GM21786 (cell line): ENCODE data around the gene KCTD8.
"Not testable (repeated sequence)": the region's sequence is repeated elsewhere in the genome, so short reads cannot be mapped to it uniquely, and the experiment has no call there.

Source experiments
- ATAC-seq: cut with Tn5 transposase; IDR thresholded peaks from one replicate; pipeline ENCODE4 v1.9.1; 2021; ENCODE audit not compliant: unreplicated experiment

The KCTD8 gene

DNA sequence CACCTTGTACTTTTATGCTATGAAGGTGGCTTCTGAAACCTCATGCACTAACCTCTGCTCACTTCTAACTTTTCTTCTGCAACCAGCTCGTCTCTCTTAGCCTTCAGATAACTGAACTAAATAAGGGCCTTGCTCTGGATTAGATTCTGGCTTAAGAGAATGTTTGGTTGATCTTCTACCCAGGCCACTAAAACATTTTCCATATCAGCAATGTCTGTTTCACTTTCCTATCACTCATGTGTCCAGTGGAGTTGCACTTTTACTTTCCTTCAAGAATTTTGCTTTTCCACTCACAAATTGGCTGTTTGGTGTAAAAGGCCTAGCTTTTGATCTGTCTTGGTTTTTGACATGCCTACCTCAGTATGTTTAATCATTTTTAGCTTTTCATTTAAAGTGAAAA, 105.8 kb downstream of the KCTD8 start:
- ATAC-seq: no peak

DNA sequence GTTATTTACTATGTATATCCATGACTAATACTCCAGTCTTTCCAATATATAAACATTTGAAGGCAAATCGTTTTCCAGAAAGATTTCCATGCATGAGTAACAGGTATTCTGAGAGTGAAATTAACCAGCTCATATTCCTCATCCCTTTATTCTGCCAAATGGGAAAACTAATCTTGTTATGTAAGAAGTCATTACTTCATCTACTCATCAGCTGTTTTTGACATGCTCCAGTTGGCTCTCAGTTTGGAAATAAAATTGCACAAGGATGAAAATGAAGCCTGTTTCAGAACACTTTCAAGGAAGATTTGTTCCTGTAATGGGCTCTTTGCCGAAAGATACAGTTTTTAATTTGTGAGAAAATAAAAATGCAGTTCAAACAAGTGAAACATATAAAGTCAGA, 121.9 kb downstream of the KCTD8 start:
- no peak for ATAC-seq

DNA sequence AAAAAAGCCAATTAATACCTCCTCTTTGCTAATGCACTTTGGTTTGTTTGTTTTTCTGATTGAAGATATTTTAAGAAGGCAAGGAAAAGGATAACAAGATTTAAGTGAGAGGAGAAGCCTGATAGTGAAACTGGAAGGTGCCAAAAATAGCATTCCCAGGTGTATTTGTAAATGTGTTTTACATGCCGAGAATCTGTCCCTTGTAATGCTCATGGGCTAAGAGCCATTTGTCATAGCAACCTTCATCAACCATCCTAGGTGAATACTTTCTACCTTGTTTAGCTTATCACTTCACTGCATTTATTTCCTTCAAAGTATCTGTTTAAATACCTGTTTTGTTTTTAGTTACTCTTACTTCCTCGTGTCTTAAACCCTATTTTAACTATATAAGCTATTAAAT, 127.8 kb downstream of the KCTD8 start:
- no peak for ATAC-seq

DNA sequence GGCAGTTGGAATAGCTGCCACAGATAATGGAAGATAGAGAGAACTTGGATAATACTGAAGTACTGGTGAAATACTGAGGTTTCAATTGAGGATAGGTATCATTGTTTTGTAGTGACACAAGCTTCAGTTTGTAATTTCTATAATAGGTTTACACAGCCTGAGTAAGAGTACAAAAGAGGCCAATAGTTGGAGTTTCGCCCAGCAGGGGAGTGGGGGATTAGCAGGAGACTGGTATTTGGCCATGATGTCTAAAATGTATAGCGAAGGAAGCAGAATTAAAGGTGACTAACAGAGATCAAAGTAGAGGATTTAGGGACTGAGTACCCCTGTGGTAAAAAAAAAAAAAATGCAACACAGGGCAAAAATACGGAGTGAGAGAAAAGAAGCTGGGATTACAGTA, 129.5 kb downstream of the KCTD8 start:
- no peak for ATAC-seq

DNA sequence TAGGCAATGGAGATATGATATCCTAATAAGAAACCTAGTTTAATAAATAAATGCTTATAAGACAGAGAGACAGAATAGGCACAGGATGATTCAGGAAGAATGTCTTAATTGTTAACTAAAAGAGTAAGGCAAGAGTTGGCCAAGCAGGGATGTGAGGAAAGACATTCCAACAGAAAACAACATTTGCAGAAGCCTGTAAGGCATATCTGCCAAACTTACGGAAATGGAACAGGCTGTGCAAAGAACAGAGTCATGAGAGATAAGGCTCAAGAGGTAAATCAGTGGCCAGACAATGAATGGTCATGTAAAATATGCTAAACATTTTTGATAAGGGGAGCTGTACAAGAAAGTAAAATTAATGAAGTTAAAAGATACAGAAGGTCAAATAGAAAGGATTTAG, 134.9 kb downstream of the KCTD8 start:
- no peak for ATAC-seq

DNA sequence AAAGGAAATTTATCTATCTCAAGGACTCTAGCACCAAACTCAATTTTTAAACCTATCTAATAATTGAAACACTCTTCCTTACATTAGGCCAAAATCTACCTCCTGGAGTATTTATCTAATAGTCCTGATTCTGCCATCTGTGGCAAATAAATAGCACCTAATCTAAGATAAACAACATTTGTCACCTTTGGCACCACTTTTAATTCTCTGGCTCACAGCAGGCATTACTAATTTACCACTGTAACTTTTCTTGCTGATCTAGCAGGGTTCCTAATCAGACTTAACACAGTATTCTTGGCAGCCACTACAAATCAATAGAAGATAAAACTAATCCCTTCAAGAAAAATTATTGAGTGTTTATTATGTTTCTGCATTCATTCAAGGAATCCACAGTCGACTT, 161.1 kb downstream of the KCTD8 start:
- no peak for ATAC-seq

DNA sequence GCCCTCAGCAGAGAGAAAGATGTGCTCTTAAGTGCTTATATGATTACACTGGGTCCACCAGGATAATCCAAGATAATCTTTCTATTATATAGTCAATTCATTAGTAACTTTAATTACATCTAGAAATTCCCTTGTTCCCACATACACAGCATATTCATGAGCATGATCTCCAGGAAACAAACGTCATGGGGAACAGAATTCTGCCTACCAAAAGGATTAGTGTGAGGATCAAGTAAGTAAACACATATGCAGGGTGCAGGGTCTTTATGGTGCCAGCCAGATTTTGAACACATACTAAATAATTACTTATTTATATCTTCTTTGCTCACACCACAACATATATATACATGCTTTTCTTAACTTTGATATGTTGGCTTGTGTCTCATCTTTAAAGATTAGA, 169.1 kb downstream of the KCTD8 start:
- ATAC-seq: no peak

DNA sequence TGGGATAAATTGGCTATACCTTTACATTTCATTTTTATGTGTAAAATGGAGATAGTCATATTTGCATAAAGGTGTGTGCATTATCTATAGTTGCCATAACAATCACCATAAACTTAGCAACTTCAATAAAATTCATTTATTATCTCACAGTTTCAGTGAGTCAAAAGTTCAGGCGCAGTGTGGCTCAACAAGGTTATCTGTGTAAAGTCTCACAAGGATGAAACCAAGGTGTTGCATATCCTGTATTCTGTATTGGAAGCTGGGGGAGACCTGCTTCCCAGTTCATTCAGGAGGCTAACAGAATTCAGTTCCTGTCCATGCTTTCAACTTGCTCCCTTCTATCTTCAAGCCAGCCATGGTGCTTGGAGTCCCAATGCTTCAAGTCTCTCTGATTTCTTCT, 169.5 kb downstream of the KCTD8 start:
- no peak for ATAC-seq

DNA sequence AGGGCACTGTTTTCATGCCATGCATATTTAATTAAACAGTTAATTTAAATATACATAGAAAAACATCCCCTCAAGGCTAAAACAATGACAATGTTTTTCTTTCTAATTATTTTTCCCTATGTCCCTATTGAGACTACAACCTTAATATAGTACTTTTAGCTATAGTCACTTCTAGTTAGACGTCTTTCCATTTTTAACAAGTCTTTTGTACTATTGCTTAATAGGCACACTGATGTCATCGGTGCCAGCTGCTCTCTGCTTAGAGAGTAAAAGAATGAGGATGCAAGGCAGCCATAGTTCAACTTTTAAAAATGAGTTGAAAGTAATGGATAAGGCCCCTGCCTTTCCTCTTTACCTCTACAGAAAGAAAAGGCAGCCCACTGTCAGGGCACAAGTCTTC, 191.1 kb downstream of the KCTD8 start:
- ATAC-seq: no peak

DNA sequence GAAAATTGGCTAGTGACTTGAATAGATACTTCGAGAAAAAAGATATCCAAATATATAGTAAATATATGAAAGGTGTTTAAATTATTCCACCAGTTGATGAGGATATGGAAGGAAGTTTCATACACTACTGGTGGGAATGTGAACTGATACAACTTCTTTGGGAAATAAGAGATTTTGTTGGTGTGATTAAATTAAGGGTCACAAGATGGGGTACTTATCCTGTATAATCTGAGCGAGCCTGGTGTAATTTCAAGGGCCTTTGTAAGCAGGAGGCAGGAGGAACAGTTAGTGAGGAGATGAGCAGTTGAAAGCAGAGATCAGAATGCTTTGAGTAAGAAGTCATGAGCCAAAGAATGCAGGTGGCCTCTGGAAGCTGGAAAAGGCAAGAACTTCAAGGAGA, 192.2 kb downstream of the KCTD8 start:
- no peak for ATAC-seq

DNA sequence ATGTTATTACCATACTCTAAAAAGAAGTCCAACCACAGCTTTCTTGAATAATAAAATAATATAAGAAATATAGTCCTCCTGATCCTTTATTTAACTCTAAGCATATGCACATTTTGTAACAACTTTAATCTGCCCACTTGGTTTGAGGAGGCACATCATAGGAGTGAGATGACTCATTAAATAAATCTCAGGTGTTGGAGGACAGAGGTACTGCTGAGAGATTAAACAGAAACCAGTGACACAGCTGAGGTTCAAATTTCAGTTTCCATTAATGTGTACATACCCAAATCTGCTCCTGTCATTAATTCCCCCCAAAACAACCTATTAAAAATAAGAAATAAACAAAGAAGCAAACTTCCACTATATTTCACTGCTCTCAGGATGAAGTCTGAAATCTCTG, 211.0 kb downstream of the KCTD8 start:
- ATAC-seq: no peak

DNA sequence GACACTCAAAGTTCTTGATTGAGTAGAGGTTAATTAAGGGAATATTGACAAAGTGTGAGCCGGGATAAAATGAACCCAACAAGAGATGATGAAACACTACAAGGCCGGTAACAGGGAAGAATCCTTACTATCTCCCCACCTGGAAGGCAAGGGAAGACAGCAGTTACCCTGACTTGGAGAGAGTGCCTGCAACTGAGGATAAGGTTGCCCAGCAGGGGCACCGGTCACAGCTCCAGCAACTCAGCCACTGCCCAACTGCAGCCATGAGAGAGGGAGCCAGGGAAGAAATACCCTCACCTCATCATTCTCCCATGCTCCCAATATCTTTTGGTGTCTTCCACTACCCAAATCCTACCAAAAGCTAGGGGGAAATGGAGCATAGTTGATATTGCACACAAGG, 212.7 kb downstream of the KCTD8 start:
- ATAC-seq: no peak

DNA sequence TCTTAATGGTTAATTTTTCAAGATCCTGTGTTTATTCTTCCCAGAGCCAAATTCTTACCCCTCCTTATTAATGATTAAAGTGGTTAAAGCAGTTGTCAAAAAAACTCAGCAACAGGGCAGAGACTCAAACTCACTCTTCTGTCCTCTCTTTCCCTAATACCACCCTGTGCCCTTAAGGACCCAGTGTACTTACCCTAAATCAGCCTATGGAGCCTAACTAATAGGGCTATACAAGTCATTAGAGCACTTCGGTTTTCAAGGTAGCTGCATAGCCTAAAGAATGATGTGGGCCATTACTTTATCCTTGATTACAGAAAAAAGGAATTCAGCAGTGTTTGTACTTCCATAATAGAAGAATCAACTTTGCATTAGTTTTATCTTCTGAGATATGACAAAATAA, 216.3 kb downstream of the KCTD8 start:
- ATAC-seq: no peak

DNA sequence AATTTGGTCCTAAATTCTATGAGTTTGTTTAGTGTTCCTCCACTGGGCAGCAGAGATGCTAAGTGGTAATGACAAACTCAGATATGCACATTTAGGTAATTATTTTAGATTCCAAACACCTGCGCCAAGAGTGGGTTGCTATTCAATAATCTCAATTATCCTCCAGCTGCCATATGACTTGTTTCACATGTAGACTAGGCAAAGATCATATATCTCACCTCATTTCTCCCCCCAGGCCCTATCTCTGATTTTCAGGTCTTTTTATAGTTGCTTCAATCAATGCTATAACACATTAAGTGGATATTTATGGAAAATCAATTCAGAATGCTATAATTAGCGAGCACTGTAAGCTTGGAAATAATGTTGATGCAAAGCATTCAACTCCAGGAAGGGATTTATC, 217.6 kb downstream of the KCTD8 start:
- no peak for ATAC-seq

DNA sequence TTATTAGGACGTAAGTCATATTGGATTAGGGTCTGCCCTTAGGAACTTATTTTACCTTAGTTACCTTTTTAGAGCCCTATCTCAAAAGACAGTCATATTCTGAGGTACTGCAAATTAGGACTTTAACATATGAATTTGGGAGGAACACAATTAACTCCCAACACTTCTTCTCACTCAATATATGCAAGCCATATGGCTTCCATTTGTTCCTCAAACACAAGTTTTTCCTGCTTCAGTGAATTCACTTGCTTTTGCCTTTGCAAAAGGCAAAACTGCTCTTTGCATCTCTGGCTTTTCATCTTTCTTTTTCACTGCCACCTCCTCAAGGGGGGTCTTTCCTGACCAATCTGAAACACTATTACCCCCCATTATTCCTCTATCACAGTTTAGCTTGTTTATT, 220.3 kb downstream of the KCTD8 start:
- no peak for ATAC-seq

DNA sequence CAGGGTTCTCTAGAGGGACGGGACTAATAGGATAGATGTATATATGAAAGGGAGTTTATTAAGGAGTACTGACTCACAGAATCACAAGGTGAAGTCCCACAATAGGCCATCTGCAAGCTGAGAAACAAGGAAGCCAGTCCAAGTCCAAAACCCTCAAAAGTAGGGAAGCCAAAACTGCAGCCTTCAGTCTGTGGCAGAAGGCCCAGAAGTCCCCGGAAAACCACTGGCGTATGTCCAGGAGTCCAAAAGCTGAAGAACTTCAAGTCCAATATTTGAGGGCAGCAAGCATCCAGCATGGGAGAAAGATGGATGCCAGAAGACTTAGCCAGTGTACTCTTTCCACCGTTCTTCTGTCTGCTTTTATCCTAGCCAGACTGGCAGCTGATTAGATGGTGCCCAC, 227.2 kb downstream of the KCTD8 start:
- no peak for ATAC-seq

DNA sequence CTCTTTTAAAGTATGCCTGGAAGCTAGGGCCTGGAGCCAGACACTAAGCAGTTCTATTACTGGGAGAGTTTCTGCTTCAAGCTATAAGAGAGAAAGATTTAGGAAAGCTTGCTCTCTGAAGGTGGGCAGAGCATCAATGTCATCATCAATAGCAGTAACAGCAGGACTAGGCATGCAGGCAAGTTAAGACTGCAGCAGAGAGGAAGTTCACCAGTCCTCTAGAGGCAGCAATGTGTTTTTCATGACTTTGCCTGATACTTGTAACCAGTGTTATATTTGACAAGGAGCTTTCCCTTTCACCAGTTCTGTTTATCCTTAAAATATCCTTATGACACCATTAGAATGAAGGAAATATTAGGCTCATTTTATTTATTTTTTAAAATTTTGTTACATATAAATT, 237.9 kb downstream of the KCTD8 start:
- no peak for ATAC-seq

DNA sequence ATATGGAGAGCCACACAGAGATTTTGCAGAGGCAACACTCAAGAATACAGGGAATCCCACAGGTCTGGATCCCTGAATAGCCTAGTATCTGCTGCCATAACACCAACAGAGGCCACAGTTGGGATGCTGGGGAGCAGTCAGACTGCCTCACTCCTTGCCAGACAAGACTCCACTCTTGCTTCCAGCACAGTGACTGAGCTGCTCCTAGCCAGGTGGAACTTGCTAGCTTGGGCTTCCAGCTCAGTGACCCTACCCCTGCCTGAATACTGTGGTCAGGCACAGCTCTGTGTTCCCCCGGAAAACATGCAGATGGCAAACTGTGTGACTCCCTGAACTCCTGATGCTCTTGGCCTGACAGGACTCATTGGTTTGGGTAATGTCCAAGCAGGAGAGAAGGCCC, 251.8 kb downstream of the KCTD8 start:
- ATAC-seq: no peak

DNA sequence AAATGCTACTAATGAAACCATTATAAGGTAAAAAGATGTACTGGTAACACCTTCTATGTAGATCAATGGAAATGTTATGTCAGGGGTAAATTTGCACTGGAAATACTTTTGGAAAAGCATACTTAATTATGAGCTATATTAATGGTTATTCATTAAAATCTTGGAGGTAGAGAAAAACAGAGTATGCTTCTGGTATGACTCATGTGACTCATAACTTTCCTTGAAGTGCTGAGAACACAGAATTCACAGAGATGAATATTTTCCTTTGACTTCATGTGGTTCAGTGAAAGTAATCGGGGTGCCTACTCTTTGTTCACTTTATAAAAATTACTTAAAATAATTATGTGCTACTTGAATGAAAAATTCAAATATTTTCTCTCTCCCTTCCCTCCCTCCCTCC, 254.2 kb downstream of the KCTD8 start:
- no peak for ATAC-seq

DNA sequence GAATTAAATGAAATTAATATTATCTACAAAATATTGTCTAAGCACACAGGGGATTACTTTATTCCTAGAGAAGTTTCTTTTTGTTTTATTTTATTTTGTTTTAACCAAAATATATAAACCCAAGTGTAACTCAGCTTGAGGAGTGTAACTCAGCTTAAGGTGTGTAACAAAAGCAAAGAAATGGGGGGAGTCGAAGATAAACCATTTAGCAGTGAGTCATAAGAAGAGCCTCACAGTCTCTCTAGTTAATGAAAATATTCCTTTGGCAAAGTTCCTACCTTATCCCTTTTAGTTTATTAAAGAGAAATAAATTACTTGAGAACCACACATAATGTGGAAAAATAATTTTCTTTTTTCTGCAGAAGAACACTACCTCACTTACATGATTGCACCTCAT, 261.8 kb downstream of the KCTD8 start:
- ATAC-seq: no peak

DNA sequence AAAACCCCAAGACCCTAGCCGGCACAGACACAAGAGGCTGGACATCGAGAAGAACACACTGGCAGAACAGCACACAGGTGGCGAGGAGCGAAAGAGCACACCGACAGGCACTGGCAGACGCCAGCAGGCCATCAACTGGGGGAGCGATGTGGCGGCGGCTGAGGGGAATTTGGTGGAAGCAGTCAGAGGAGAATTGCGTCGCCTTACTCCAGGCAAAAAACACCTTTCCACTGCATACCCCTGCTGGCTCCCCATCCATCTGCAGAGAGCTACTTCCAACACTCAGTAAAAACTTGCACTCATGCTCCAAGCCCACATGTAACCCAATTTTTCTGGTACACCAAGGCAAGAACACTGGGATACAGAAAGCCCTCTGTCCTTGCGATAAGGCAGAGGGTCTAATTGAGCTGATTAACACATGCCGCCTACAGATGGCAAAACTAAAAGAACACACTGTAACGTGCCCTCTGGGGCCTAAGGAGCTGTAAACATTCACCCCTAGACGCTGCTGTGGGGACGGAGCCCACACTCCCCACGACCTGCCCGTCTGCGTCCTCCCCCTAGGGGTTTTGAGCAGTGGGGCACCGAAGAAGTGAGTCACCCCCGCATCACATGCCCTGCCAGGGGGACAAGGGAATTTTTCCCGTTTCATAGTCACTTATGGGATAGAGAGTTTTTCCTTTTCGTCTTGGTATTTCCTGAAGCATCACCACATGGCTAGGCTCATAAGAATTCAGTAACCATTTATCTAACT, 262.3 kb downstream of the KCTD8 start:
- ATAC-seq: no peak

DNA sequence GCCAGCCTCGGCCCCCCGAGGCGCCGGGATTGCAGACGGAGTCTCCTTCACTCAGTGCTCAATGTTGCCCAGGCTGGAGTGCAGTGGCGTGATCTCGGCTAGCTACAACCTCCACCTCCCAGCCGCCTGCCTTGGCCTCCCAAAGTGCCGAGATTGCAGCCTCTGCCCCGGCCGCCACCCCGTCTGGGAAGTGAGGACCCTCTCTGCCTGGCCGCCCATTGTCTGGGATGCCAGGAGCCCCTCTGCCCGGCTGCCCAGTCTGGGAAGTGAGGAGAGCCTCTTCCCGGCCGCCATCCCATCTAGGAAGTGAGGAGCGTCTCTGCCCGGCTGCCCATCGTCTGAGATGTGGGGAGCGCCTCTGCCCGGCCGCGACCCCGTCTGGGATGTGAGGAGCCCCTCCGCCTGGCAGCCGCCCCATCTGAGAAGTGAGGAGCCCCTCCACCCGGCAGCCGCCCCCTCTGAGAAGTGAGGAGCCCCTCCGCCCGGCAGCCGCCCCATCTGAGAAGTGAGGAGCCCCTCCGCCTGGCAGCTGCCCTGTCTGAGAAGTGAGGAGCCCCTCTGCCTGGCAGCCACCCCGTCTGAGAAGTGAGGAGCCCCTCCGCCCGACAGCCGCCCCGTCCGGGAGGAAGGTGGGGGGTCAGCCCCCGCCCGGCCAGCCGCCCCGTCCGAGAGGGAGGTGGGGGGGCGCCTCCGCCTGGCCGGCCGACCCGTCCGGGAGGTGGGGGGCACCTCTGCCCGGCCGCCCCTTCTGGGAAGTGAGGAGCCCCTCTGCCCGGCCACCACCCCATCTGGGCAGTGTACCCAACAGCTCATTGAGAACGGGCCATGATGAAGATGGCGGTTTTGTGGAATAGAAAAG, 266.9 kb downstream of the KCTD8 start:
- not testable (repeated sequence) for ATAC-seq

DNA sequence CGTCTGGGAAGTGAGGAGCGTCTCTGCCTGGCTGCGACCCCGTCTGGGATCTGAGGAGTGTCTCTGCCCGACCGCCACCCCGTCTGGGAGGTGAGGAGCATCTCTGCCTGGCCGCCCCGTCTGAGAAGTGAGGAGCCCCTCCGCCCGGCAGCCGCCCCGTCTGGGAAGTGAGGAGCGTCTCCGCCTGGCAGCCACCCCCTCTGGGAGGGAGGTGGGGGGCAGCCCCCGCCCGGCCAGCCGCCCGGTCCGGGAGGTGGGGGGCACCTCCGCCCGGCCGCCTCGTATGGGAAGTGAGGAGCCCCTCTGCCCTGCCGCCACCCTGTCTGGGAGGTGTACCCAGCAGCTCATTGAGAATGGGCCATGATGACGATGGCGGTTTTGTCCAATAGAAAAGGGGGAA, 280.8 kb downstream of the KCTD8 start:
- not testable (repeated sequence) for ATAC-seq
